Stimulated activated naive CD8-positive, alpha-beta T cell treated with anti-CD3 and anti-CD28 coated beads, Interleukin-15, amount 100 ng/mL, for 72 hours (primary cell): ENCODE data around the gene SESN3.
"Not testable (repeated sequence)": the region's sequence is repeated elsewhere in the genome, so short reads cannot be mapped to it uniquely, and the experiment has no call there.

Experiments used
- ATAC-seq: fragments of 150-1000 bp; cut with Tn5 transposase; 2 replicates; pipeline ENCODE4 v1.10.0; 2021; ENCODE audit warnings: mild to moderate bottlenecking, moderate library complexity
- DNase-seq, 2 donors: peaks; one replicate each; pipeline ENCODE4 v3.0.0; 2021 to 2022
- H3K27ac Mint-ChIP-seq, 2 donors: one replicate each; pipeline ENCODE4 v1.8.0; 2022; ENCODE audit warnings: mild to moderate bottlenecking in 2 of 2, mixed read lengths in 2 of 2, moderate library complexity in 2 of 2
- H3K27me3 Mint-ChIP-seq: one replicate; pipeline ENCODE4 v1.8.0; 2022; ENCODE audit warnings: mixed read lengths
- H3K4me1 Mint-ChIP-seq: one replicate; pipeline ENCODE4 v1.8.0; 2022; ENCODE audit warnings: mild to moderate bottlenecking, mixed read lengths
- H3K4me3 Mint-ChIP-seq, 2 donors: one replicate each; pipeline ENCODE4 v1.8.0; 2022; ENCODE audit warnings: mild to moderate bottlenecking in 2 of 2, mixed read lengths in 2 of 2, moderate library complexity in 1 of 2
- H3K9me3 Mint-ChIP-seq, 2 donors: one replicate each; pipeline ENCODE4 v1.8.0; 2022; ENCODE audit warnings: mixed read lengths in 2 of 2

The SESN3 gene

DNA sequence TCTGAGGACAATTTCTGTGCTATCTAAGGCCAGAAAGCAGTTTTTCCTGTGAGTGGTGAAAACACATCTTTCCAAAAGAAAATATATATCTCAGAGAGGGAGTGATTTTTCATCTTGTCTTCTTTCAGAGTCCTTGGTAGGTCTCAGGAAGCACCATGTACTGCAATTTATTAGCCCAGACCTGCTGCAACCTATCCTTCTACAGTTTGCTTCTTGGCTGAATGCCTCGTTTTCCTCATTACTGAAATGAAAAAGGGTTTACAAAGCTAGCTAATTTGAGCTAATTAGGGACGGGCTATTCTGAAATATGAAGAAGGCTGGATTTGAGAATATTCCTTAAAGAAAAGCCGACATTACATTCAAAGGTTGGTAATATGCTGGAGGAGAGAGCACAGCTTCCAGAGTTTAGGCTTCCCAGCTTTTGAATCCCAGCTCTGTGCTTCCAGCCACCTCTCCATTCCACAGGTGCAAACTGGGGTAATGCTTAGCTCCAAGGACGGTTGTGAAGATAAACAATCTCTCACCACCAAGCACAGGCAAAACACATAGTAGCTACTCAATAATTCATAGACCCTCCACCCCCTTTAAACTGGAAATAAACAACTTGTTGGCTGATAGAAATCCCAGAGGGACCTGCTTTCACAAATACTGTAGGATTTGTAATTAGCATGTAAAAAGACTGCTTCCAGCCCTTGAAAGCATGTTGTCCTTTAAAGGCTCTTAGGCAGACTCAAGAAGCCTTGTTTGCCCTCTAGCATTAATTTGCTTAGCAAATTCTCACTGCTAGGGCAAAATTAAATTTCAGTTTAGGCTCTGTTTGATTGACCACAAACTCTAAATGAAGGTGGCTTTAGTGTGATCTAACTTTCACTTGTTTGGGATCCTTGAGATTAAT, 24.5 kb upstream of the SESN3 start:
- ATAC-seq (no peak), DNase-seq (no peak)
- H3K4me3 Mint-ChIP-seq: no peak overlapping the region
- peaks cover 35% of the 10 kb centered on the region for H3K4me1 Mint-ChIP-seq
- H3K9me3 Mint-ChIP-seq: no peaks in the 10 kb centered on the region
- no peaks in the 10 kb centered on the region for H3K27me3 Mint-ChIP-seq
- H3K27ac Mint-ChIP-seq: no peak overlapping the region

DNA sequence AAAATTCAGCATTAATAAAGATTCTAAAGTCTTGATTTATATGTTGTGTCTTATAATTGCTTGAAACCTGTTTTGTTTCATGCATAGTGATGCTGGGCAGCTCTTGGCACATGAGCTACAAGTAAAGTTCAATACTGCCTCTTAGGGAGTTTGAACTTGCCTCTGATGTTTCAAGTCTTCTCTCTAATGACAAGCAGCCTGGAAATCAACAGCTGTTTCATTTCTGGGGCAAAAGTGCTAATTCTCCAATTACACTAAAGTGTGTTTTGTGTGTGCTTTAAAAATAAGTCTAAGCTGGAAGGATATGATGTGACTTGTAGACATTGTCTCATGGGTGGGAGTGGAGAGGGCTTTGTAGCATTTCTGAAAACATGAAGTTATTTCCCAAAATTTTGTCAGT, 23.7 kb upstream of the SESN3 start:
- Mint-ChIP-seq H3K9me3 (no peaks in the 10 kb centered on the region), H3K4me3 (no peak overlapping the region), H3K27me3 (no peaks in the 10 kb centered on the region), H3K4me1 (peaks cover 35% of the 10 kb centered on the region), H3K27ac (no peak overlapping the region)
- ATAC-seq (no peak), DNase-seq (no peak)

DNA sequence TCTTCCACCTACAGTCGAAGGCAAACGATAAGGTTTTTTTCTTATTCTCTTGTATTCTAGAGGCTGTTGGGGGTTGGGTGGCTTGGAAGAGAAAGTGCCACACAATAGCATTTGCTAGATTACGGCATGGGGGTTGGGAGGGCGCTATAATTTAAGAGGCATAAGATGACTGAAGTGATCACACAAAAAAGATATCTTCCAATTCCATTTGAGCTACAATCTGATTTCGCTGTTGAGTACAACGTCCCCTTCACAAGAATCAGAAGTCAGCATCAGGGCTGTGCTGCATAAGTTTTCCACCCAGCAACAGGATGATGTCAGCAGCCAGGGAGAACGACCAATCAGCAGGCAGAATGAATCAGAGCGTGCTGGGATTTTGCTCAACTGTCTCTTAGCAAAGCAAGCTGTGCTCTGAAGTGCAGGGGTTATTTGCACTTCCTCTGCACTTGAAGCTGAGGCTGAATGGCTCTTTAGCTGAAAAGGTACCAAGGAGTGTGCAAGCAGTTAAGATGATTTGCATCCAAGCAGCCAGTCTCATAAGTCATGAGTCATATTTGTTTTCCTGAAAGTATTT, 23.2 kb upstream of the SESN3 start:
- no peaks in the 10 kb centered on the region for H3K9me3 Mint-ChIP-seq

DNA sequence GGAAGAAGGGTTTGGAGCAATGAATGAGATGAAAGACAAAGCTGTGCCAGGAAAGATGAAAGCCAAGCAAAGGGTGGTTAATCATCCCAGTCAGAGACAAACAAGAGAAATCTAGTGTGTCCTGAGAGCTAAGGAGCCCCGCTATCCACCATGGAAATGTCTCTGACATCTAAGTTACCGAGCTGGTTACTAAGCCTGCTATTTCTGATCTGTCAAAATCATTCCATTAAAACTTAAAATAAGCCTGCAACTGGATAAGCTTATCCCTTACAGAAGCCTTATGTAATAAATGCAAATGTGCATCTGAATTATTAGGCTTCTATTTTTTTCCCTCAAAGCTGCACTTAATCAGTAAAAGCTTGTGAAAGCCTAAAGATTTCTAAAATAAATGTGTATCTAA, 22.1 kb upstream of the SESN3 start:
- Mint-ChIP-seq H3K9me3 (no peaks in the 10 kb centered on the region), H3K4me3 (no peak overlapping the region), H3K27me3 (no peaks in the 10 kb centered on the region), H3K4me1 (peaks cover 42% of the 10 kb centered on the region), H3K27ac (no peak overlapping the region)
- ATAC-seq: no peak
- DNase-seq: no peak

More for the DNA sequence above, 23.2 kb upstream of the SESN3 start:
- peak overlapping the region; percentile 67 to 87 for H3K4me3 Mint-ChIP-seq
- H3K27ac Mint-ChIP-seq: peak overlapping the region; percentile 72 to 86
- H3K27me3 Mint-ChIP-seq: no peaks in the 10 kb centered on the region
- H3K4me1 Mint-ChIP-seq: peaks cover 35% of the 10 kb centered on the region
- ATAC-seq (peak; percentile 100), DNase-seq (peak; percentile 67 to 79)

DNA sequence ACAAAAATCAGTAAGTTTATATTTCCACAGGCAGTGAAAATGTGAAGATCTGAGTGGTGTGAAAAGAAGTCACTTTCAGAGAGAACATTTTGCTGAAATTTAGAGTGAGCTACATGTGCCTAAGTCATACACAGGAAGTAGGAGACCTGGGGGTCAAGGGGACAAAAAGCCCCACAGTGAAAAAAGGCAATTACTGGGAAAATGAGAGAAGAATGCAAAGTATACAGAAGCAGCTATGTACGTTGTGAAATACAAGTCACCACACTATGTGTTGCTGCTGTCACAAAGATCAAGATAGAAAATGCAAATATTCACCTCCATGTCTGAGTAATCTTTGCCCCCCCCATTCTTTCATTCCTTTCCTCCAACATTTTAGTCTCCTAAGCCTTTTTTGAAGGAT, 21.6 kb upstream of the SESN3 start:
- Mint-ChIP-seq H3K4me1 (peaks cover 42% of the 10 kb centered on the region), H3K27me3 (no peaks in the 10 kb centered on the region), H3K4me3 (no peak overlapping the region), H3K27ac (no peak overlapping the region), H3K9me3 (no peaks in the 10 kb centered on the region)
- no peak for DNase-seq
- no peak for ATAC-seq

DNA sequence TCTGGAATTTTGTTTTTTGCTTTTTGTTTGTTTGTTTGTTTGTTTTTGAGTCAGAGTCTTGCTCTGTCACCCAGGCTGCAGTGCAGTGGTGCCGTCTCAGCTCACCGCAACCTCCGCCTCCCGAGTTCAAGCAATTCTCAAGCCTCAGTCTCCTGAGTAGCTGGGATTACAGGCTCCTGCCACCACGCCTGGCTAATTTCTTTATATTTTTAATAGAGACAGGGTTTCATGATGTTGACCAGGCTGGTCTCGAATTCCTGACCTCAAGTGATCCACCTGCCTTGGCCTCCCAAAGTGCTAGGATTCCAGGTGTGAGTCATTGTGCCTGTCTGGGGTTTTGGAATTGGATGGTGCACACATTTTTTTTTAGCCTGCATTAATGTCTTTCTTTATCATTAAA, 20.9 kb upstream of the SESN3 start:
- H3K27ac Mint-ChIP-seq, H3K4me3 Mint-ChIP-seq, H3K27me3 Mint-ChIP-seq, DNase-seq, H3K9me3 Mint-ChIP-seq, ATAC-seq: not testable (repeated sequence)
- peaks cover 42% of the 10 kb centered on the region for H3K4me1 Mint-ChIP-seq

DNA sequence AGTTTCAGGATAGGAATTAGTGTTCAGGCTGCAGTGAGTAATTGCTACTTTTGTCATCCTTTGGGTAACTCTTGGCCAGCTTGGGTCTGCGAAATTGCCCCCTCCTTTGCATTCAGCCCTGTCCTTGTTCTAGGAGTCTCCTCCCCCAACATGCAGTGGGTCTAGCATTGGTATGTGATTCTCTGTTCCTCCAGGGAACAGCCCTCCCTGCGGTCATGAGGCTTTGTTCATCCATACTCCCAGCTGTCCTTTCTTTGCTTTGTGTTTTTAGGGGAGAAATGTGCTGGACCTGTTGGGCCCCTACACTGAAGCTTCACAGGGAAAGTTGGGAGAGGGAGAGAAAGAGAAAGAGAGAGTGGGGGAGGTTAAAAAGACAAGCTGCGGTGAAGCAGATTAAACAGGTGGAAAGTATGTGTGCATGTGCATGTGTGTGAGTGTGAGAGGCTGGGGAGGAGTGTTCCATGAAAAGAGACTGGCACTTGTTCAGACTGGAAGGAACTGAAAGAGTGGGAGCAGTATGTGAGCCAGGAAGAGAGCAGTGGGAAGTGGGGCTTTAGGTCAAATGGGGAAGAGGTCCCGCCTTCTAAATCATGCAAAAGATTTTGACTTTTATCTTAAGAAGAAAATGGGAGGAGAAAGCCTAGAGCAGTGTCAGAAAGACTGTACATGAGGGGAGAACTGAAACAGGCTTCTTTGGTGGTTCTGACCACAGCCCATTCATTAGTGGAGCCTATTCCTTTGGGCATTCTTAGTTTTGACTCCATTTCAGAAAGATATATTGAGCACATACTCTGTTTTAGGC, 17.9 kb upstream of the SESN3 start:
- H3K27me3 Mint-ChIP-seq: no peaks in the 10 kb centered on the region
- no peaks in the 10 kb centered on the region for H3K9me3 Mint-ChIP-seq
- no peak overlapping the region for H3K27ac Mint-ChIP-seq
- H3K4me3 Mint-ChIP-seq: no peak overlapping the region
- H3K4me1 Mint-ChIP-seq: peaks cover 30% of the 10 kb centered on the region
- ATAC-seq (no peak), DNase-seq (no peak)

DNA sequence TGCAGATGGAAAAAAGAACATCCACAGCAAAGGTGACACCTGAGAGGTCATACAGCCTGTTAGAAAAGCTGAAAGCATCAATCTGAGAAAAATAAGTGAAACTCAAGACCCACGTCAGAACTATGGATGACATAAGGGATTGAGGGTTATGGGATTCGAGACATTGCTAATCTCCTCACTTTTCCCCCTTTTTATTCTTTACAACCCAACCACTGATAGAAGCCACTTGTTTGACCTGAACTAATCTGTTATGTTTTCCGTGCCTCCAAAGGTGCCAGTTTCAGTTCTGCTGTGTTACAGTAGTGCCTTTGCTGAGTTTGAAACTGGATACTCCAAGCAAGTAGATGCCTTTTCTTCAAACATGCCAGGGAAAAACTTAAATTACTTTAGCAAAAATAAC, 16.9 kb upstream of the SESN3 start:
- DNase-seq (no peak), ATAC-seq (no peak)
- H3K9me3 Mint-ChIP-seq: no peaks in the 10 kb centered on the region
- no peak overlapping the region for H3K27ac Mint-ChIP-seq
- no peaks in the 10 kb centered on the region for H3K27me3 Mint-ChIP-seq
- H3K4me1 Mint-ChIP-seq: peaks cover 25% of the 10 kb centered on the region
- H3K4me3 Mint-ChIP-seq: no peak overlapping the region

DNA sequence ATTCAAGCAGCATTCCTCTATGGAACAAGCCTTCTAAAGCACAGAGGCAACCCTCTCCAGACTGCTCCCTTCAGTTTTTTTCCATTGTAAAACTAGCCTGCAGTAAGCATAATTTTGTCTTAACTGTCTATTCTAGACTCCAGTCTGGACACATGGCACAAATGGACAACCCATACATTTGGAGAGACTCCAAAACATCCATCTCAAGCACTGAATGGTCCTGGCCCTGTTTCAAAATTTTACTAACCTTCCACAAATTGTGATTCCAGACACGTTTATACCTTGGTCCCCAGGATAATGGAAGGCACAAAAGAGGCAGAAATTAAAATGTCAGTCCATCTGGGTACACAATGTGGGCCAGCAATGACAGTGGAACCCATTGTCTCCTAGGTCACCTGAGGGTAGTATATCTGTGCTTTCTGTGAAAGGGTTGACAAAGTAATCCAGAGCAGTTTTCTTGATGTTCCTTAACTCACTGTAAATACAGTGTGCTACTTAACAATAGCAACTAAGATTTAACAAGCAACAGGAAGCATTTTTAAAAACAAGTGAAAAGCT, 16.2 kb upstream of the SESN3 start:
- DNase-seq (no peak), ATAC-seq (no peak)
- peaks cover 18% of the 10 kb centered on the region for H3K4me1 Mint-ChIP-seq
- no peaks in the 10 kb centered on the region for H3K9me3 Mint-ChIP-seq
- H3K27ac Mint-ChIP-seq: no peak overlapping the region
- no peak overlapping the region for H3K4me3 Mint-ChIP-seq
- H3K27me3 Mint-ChIP-seq: no peaks in the 10 kb centered on the region

DNA sequence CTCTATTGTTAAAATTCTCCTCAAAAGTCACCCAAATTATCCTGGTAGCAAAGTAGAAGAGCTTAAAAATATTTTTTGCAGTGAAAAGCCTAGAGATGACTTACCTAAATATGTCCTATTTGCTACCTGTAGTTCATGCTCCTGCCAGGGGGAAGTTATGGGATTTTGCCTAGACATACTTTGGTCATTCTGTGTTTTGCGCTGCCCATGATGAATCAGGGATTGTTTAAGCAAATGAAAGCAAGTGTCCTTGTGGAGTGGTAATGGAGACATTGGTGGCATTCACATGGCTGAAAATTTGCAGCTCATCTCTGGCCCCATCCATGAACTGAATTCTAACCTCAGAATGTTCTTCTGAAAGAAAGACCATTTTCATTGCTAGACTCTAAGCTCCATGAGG, 14.6 kb upstream of the SESN3 start:
- Mint-ChIP-seq H3K27ac (no peak overlapping the region), H3K27me3 (no peaks in the 10 kb centered on the region), H3K4me1 (peaks cover 16% of the 10 kb centered on the region), H3K9me3 (no peaks in the 10 kb centered on the region), H3K4me3 (no peak overlapping the region)
- no peak for DNase-seq
- ATAC-seq: no peak

DNA sequence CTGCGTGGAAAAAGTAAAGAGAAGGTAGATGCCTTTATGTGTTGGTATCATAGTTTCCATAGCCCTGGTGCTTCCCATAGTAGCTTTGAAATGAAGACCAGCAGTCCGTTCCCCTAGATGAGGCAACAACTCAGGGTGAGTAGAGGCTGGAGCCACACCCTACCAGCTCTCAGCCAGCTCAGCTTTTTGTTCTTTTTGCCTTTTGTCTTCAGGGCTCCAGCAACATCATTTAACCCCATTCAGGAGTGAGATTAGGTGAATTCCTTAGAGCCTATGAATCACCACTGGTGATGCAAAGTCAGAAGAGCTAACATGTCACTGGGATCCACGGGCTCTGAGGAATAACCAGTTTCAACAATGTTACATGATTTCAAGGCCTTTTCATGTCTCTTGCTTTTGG, 14.0 kb upstream of the SESN3 start:
- peak; percentile 72 for ATAC-seq
- DNase-seq: no peak
- Mint-ChIP-seq H3K27ac (no peak overlapping the region), H3K4me1 (peaks cover 16% of the 10 kb centered on the region), H3K27me3 (no peaks in the 10 kb centered on the region), H3K9me3 (no peaks in the 10 kb centered on the region), H3K4me3 (no peak overlapping the region)

DNA sequence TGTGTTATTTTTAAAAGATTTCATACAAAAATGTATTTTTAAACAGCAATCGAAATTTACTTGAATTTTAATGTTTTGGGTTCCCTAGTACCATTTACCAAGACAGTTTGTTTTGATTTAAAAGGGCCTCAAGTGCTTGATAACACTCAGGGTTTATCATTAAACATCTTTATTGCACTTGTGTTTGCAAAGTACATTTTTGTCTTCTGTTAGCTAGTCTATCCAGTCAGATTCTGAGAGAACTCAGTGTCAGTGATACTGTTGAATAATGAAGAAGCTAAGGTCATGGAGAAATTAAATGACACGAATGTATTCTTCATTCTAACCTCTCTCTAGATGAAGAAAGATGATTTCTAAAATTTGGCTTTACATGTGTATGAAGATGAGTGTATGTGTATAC, 12.7 kb upstream of the SESN3 start:
- ATAC-seq (no peak), DNase-seq (no peak)
- Mint-ChIP-seq H3K4me3 (no peak overlapping the region), H3K27me3 (no peaks in the 10 kb centered on the region), H3K27ac (no peak overlapping the region), H3K4me1 (peaks cover 11% of the 10 kb centered on the region), H3K9me3 (no peaks in the 10 kb centered on the region)

DNA sequence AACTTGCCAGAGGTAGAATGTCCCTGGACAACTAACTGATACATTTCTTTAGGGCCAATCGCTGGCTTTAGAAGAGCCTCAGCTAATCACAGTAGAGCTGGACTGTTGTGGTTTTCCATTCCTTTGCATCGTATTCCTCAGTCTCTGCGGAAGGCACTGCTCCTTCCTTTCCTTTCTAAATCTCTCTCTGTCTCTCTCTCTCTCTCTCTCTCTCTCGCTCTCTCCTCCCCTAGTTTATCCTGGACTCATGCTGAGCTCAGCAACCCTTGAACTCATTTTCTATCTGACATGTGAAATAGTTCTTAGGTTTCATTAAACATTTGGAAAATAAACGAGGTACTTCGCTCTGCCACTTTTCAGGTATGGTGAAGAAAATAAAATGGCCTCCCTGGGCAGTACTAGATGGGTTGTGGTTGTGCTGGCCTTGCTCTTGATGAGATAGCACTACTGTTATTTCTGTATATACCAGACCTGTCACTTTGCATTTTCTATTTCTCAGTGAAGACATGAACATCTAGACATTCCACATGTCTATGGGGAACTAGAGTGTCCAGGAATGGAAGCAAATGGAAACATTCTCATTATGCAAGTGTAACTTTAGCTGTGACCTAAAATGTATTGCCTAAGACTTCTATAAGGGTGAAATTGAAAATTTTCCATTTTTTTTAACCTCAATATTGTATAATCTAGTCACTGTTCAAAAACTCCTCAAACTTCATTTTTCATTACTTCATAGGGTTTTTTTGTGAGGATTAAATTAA, 12.0 kb upstream of the SESN3 start:
- ATAC-seq (no peak), DNase-seq (no peak)
- Mint-ChIP-seq H3K27me3 (no peaks in the 10 kb centered on the region), H3K4me1 (peaks cover 10% of the 10 kb centered on the region), H3K27ac (no peak overlapping the region), H3K9me3 (no peaks in the 10 kb centered on the region), H3K4me3 (no peak overlapping the region)

DNA sequence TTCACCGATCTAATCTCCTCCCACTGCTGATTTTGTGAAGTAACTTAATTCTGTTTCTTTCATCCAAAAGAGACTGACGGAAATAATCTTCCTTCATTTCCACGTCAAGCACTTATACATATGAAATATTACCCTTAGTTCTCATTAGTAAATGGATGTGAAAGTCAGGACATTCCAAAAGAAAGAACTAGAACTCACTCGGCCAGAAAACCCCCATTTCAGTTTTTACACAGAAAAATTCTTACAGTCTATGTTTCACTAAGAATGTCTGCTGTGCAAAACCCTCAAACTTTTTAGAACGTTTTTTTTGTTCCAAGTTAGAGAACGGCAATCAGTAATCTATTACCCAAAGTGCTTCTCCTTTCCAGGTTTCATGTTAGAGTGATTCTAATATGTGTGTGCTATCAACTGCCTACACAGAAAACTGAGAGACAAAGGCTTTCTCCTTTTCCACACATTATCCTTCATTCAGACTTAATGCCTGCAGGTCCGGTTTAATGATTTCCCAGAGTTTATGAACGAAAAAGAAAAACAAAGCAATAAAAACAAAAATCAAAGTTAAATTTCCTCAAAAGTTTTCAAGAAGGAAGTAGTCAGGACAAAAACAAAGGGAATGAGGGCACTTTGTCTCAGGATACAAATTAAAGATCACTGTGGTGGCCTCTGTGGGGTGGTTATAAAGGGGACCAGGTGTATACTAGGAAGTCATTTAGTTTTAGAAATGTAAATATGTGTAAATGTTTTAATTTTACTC, 11.3 kb upstream of the SESN3 start:
- ATAC-seq: no peak

More for the DNA sequence above, 11.3 kb upstream of the SESN3 start:
- Mint-ChIP-seq H3K9me3 (no peaks in the 10 kb centered on the region), H3K4me1 (peaks cover 10% of the 10 kb centered on the region), H3K4me3 (no peak overlapping the region), H3K27ac (no peak overlapping the region), H3K27me3 (no peaks in the 10 kb centered on the region)
- no peak for DNase-seq
